Ishikawa (cell line): Measurements from ENCODE around the gene PITPNB.

Experiments
- CEBPB ChIP-seq: IDR thresholded peaks from 2 replicates; pipeline ENCODE4 v1.6.1; 2012
- CREB1 ChIP-seq: IDR thresholded peaks from 2 replicates; pipeline ENCODE4 v1.6.1; 2012; ENCODE audit warnings: low read depth
- EGR1 ChIP-seq: IDR thresholded peaks from 2 replicates; pipeline ENCODE4 v1.6.1; 2012
- EP300 ChIP-seq: IDR thresholded peaks from 2 replicates; pipeline ENCODE4 v1.6.1; 2012; ENCODE audit warnings: borderline replicate concordance
- FOXM1 ChIP-seq: IDR thresholded peaks from 2 replicates; pipeline ENCODE4 v1.6.1; 2012; ENCODE audit warnings: low read depth, borderline replicate concordance
- NFIC ChIP-seq: IDR thresholded peaks from 2 replicates; pipeline ENCODE4 v1.6.1; 2012
- RAD21 ChIP-seq: IDR thresholded peaks from 2 replicates; pipeline ENCODE4 v1.6.1; 2012; ENCODE audit warnings: low read depth
- TAF1 ChIP-seq: IDR thresholded peaks from 2 replicates; pipeline ENCODE4 v1.6.1; 2012; ENCODE audit warnings: low read depth, mild to moderate bottlenecking
- TCF12 ChIP-seq: IDR thresholded peaks from 2 replicates; pipeline ENCODE4 v1.6.1; 2012; ENCODE audit warnings: low read depth
- TEAD4 ChIP-seq: IDR thresholded peaks from 2 replicates; pipeline ENCODE4 v1.6.1; 2012
- USF1 ChIP-seq: IDR thresholded peaks from 2 replicates; pipeline ENCODE4 v1.6.1; 2012
- YY1 ChIP-seq: IDR thresholded peaks from 2 replicates; pipeline ENCODE4 v1.6.1; 2012; ENCODE audit warnings: low read depth
- ZBTB7A ChIP-seq: IDR thresholded peaks from 2 replicates; pipeline ENCODE4 v1.6.1; 2012; ENCODE audit warnings: low read depth
- TF ChIP-seq, protein P1 (sequence below): IDR thresholded peaks from 2 replicates; pipeline ENCODE4 v1.6.1; 2012
- TF ChIP-seq, protein P2 (sequence below): IDR thresholded peaks from 2 replicates; pipeline ENCODE4 v1.6.1; 2012; ENCODE audit warnings: low read depth, mild to moderate bottlenecking

PITPNB gene

GRCh38 chr22:27959335-27960090, 40.5 kb upstream of the PITPNB start:
- TF ChIP-seq RAD21 (no peak), YY1 (no peak), TCF12 (no peak), TAF1 (no peak), CREB1 (no peak), FOXM1 (no peak), TEAD4 (no peak), EGR1 (no peak), CEBPB (no peak)
- TF ChIP-seq, protein P1, sequence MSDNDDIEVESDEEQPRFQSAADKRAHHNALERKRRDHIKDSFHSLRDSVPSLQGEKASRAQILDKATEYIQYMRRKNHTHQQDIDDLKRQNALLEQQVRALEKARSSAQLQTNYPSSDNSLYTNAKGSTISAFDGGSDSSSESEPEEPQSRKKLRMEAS, result no peak
- TF ChIP-seq, protein P2, sequence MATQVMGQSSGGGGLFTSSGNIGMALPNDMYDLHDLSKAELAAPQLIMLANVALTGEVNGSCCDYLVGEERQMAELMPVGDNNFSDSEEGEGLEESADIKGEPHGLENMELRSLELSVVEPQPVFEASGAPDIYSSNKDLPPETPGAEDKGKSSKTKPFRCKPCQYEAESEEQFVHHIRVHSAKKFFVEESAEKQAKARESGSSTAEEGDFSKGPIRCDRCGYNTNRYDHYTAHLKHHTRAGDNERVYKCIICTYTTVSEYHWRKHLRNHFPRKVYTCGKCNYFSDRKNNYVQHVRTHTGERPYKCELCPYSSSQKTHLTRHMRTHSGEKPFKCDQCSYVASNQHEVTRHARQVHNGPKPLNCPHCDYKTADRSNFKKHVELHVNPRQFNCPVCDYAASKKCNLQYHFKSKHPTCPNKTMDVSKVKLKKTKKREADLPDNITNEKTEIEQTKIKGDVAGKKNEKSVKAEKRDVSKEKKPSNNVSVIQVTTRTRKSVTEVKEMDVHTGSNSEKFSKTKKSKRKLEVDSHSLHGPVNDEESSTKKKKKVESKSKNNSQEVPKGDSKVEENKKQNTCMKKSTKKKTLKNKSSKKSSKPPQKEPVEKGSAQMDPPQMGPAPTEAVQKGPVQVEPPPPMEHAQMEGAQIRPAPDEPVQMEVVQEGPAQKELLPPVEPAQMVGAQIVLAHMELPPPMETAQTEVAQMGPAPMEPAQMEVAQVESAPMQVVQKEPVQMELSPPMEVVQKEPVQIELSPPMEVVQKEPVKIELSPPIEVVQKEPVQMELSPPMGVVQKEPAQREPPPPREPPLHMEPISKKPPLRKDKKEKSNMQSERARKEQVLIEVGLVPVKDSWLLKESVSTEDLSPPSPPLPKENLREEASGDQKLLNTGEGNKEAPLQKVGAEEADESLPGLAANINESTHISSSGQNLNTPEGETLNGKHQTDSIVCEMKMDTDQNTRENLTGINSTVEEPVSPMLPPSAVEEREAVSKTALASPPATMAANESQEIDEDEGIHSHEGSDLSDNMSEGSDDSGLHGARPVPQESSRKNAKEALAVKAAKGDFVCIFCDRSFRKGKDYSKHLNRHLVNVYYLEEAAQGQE, result no peak

DNA sequence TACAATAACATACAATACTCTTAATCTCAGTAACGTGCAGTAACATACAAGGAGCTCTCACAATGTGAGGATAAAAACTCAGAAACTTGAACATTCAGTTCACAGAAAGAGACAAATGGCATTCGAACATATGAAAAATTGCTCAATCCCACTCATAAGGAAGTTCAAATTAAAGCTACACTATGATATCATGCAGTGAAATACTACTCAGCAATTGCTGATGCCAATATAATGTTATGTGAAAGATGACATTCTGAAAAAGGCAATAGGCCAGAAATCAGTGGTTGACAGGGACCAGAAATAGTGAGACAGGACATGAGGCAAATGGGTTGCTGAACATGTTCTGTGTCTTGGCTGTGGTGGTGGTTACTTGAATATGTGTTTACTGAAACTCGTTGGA, 33.7 kb upstream of the PITPNB start:
- TF ChIP-seq ZBTB7A, result no peak
- no peak for TF ChIP-seq RAD21
- TF ChIP-seq, protein P2, result no peak
- no peak for TF ChIP-seq TCF12
- no peak for TF ChIP-seq TAF1
- TF ChIP-seq CEBPB, result no peak
- TF ChIP-seq, protein P1, result no peak

GRCh38 chr22:27952091-27952490, 33.0 kb upstream of the PITPNB start:
- TF ChIP-seq TAF1 (no peak), CREB1 (no peak), CEBPB (no peak), ZBTB7A (no peak), EP300 (no peak), FOXM1 (no peak), USF1 (no peak), TEAD4 (no peak), TCF12 (no peak), RAD21 (no peak), EGR1 (no peak), NFIC (no peak)
- TF ChIP-seq, protein P2, result no peak
- TF ChIP-seq, protein P1, result no peak

DNA sequence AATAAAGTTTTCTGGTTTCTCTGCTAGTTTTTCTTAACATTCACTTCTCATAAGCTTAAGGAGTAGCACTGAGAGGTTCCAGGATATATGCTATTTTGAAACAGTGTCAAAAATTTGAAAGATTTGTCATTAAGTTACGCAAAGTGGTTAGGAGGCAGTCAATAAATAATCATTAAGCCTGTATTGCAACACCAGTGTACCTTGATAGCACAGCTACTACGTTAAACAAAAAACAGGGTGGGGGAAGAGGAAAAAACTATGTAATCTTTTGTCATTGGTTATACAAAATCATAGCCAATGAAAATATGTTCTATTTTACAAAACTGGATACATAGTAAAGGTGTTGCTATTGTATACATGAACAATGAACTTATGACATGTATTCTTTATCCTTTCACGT, 30.4 kb upstream of the PITPNB start:
- TF ChIP-seq TEAD4 (no peak), USF1 (no peak), EGR1 (no peak), CREB1 (no peak), RAD21 (no peak), TCF12 (no peak), ZBTB7A (no peak), TAF1 (no peak)
- TF ChIP-seq, protein P1, result no peak
- TF ChIP-seq, protein P2, result no peak
